ENCODE data around the gene ARRDC3.
"Not testable (repeated sequence)": the region's sequence is repeated elsewhere in the genome, so short reads cannot be mapped to it uniquely, and the experiment has no call there.

The ARRDC3 gene

DNA sequence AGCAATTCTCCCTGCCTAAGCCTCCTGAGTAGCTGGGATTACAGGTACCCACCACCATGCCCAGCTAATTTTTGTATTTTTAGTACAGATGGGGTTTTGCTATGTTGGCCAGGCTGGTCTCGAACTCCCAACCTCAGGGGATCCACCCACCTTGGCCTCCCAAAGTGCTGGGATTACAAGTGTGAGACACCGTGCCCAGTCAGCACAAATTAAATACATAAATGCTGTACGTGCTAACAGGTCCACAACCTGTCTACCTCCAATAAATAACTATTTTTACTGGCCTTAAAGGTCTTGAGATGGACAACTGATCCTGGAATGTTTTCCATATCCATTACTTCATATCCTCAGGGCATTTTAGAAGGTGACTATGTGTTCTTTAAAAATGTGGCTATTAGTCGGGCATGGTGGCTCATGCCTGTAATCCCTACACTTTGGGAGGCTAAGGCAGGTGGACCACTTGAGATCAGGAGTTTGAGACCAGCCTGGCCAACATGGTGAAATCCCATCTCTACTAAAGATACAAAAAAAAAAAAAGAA lies 38.4 kb downstream of the ARRDC3 start:
- not testable (repeated sequence) for H3K9me3 ChIP-seq (ENCODE audit: control insufficient read depth, low read length); H2AK5ac ChIP-seq (ENCODE audit: low read length, severe bottlenecking); H3K27ac ChIP-seq (ENCODE audit: low read length, poor library complexity, severe bottlenecking); H3K27me3 ChIP-seq (ENCODE audit: control insufficient read depth in 1 of 2, insufficient read depth in 1 of 2, low read length in 2 of 2); H4K8ac ChIP-seq (ENCODE audit: low read length); H3K18ac ChIP-seq (ENCODE audit: low read depth in 1 of 2, low read length in 2 of 2); H3K4me2 ChIP-seq (ENCODE audit: low read length, poor library complexity, severe bottlenecking); H2BK120ac ChIP-seq (ENCODE audit: low read depth, low read length); H3K14ac ChIP-seq (ENCODE audit: low read length in 2 of 2); H3K4me3 ChIP-seq (ENCODE audit: insufficient read depth in 1 of 2, low read depth in 1 of 2, low read length in 2 of 2); DNase-seq; H3K36me3 ChIP-seq (ENCODE audit: control insufficient read depth in 1 of 2, insufficient read depth in 2 of 2, low read depth in 1 of 2, low read length in 2 of 2); H3K4ac ChIP-seq (ENCODE audit: low read depth in 1 of 2, low read length in 2 of 2); H2BK5ac ChIP-seq (ENCODE audit: low read depth, low read length, poor library complexity, severe bottlenecking); H3K4me1 ChIP-seq (ENCODE audit: control insufficient read depth, insufficient read depth, low read depth, low read length); H4K91ac ChIP-seq (ENCODE audit: low read length); H3K9ac ChIP-seq (ENCODE audit: low read length); H3K79me1 ChIP-seq (replicated peaks; ENCODE audit: low read length, poor library complexity, severe bottlenecking); H2BK15ac ChIP-seq (ENCODE audit: low read depth, poor library complexity, severe bottlenecking); H2BK12ac ChIP-seq (ENCODE audit: low read length in 2 of 2); H3K23ac ChIP-seq (ENCODE audit: low read length in 2 of 2); H2AFZ ChIP-seq (ENCODE audit: low read depth, low read length)
- WGBS = 97% methylated on average over 3 of the region's 4 CpGs

DNA sequence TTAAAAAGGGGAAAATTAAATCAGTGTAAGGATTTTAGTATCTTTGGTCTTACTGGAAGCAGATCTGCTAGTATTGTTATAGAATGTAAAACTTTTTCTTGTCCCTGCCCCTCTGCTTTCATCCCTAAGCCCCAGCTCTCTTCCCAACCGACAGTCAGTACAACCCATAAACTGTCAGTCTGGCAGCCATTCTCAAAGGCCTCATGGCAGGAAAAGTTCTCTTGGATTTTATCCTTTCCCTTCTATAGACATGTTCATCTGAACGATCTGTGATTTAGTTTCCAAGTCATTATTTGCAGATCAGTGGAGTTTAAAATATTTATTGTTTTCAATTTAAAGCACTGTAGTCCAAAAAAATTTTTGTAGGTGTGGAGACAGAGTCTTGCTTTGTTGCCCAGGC lies 39.2 kb downstream of the ARRDC3 start:
- Histone ChIP-seq H3K79me1 (replicated peaks; ENCODE audit: low read length, poor library complexity, severe bottlenecking) (no peaks in the 10 kb centered on the region), H3K27ac (ENCODE audit: low read length, poor library complexity, severe bottlenecking) (no peak overlapping the region), H3K18ac (ENCODE audit: low read depth in 1 of 2, low read length in 2 of 2) (no peak overlapping the region), H3K27me3 (ENCODE audit: control insufficient read depth in 1 of 2, insufficient read depth in 1 of 2, low read length in 2 of 2) (no peaks in the 10 kb centered on the region), H2BK12ac (ENCODE audit: low read length in 2 of 2) (no peak overlapping the region), H3K9ac (ENCODE audit: low read length) (no peak overlapping the region), H3K4me3 (ENCODE audit: insufficient read depth in 1 of 2, low read depth in 1 of 2, low read length in 2 of 2) (no peak overlapping the region), H3K9me3 (ENCODE audit: control insufficient read depth, low read length) (no peaks in the 10 kb centered on the region), H3K4me2 (ENCODE audit: low read length, poor library complexity, severe bottlenecking) (no peak overlapping the region), H4K91ac (ENCODE audit: low read length) (no peak overlapping the region), H3K14ac (ENCODE audit: low read length in 2 of 2) (no peak overlapping the region), H2BK15ac (ENCODE audit: low read depth, poor library complexity, severe bottlenecking) (no peak overlapping the region), H2AFZ (ENCODE audit: low read depth, low read length) (no peak overlapping the region), H2BK120ac (ENCODE audit: low read depth, low read length) (no peak overlapping the region), H2BK5ac (ENCODE audit: low read depth, low read length, poor library complexity, severe bottlenecking) (no peak overlapping the region), H3K4me1 (ENCODE audit: control insufficient read depth, insufficient read depth, low read depth, low read length) (no peaks in the 10 kb centered on the region), H4K8ac (ENCODE audit: low read length) (no peak overlapping the region), H3K36me3 (ENCODE audit: control insufficient read depth in 1 of 2, insufficient read depth in 2 of 2, low read depth in 1 of 2, low read length in 2 of 2) (no peaks in the 10 kb centered on the region), H2AK5ac (ENCODE audit: low read length, severe bottlenecking) (no peak overlapping the region), H3K23ac (ENCODE audit: low read length in 2 of 2) (no peak overlapping the region), H3K4ac (ENCODE audit: low read depth in 1 of 2, low read length in 2 of 2) (no peak overlapping the region)
- 100% methylated on average over 1 of the region's 2 CpGs for WGBS
- DNase-seq = no peak

DNA sequence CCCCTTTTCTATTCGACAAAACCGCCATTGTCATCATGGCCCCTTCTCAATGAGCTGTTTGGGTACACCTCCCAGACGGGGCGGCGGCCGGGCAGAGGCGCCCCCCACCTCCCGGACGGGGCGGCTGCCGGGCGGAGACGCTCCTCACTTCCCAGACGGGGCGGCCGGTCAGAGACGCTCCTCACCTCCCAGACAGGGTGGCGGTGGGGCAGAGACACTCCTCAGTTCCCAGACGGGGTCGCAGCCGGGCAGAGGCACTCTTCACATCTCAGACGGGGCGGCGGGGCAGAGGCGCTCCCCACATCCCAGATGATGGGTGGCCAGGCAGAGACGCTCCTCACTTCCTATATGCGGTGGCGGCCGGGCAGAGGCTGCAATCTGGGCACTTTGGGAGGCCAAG lies 40.2 kb downstream of the ARRDC3 start:
- DNase-seq; H3K23ac ChIP-seq (ENCODE audit: low read length in 2 of 2); H3K4me3 ChIP-seq (ENCODE audit: insufficient read depth in 1 of 2, low read depth in 1 of 2, low read length in 2 of 2); H2AK5ac ChIP-seq (ENCODE audit: low read length, severe bottlenecking); H3K36me3 ChIP-seq (ENCODE audit: control insufficient read depth in 1 of 2, insufficient read depth in 2 of 2, low read depth in 1 of 2, low read length in 2 of 2); H3K79me1 ChIP-seq (replicated peaks; ENCODE audit: low read length, poor library complexity, severe bottlenecking); H3K14ac ChIP-seq (ENCODE audit: low read length in 2 of 2); H2AFZ ChIP-seq (ENCODE audit: low read depth, low read length); H4K8ac ChIP-seq (ENCODE audit: low read length); H3K27me3 ChIP-seq (ENCODE audit: control insufficient read depth in 1 of 2, insufficient read depth in 1 of 2, low read length in 2 of 2); H3K4me2 ChIP-seq (ENCODE audit: low read length, poor library complexity, severe bottlenecking); H2BK120ac ChIP-seq (ENCODE audit: low read depth, low read length); H3K4me1 ChIP-seq (ENCODE audit: control insufficient read depth, insufficient read depth, low read depth, low read length); H3K18ac ChIP-seq (ENCODE audit: low read depth in 1 of 2, low read length in 2 of 2); H2BK12ac ChIP-seq (ENCODE audit: low read length in 2 of 2); H3K9ac ChIP-seq (ENCODE audit: low read length); H2BK5ac ChIP-seq (ENCODE audit: low read depth, low read length, poor library complexity, severe bottlenecking); H2BK15ac ChIP-seq (ENCODE audit: low read depth, poor library complexity, severe bottlenecking); H3K9me3 ChIP-seq (ENCODE audit: control insufficient read depth, low read length); H4K91ac ChIP-seq (ENCODE audit: low read length); H3K27ac ChIP-seq (ENCODE audit: low read length, poor library complexity, severe bottlenecking); H3K4ac ChIP-seq (ENCODE audit: low read depth in 1 of 2, low read length in 2 of 2): not testable (repeated sequence)
- 96% methylated on average over 29 of the region's 29 CpGs for WGBS

DNA sequence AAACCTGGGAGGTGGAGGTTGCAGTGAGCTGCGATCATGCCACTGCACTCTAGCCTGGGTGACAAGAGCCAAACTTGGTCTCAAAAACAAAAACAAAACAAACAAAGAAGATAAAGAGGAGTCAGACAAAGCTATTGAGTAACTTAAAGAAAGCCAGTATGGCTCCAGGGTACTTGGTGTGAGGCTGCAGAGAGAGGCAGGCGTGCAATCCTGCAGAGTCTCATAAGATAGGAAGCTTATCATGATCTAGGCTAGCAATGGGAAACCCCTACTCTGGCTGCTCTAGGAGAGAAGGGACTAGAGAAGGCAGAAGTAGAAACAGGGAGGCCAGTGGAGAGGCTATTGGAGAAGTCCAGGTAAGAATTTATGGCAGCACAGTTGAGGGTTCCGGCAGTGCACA lies 42.0 kb downstream of the ARRDC3 start:
- H2BK5ac ChIP-seq (ENCODE audit: low read depth, low read length, poor library complexity, severe bottlenecking) = no peak overlapping the region
- H3K4me1 ChIP-seq (ENCODE audit: control insufficient read depth, insufficient read depth, low read depth, low read length) = no peaks in the 10 kb centered on the region
- 85% methylated on average over 2 of the region's 3 CpGs for WGBS
- no peaks in the 10 kb centered on the region for H3K27me3 ChIP-seq (ENCODE audit: control insufficient read depth in 1 of 2, insufficient read depth in 1 of 2, low read length in 2 of 2)
- H2AFZ ChIP-seq (ENCODE audit: low read depth, low read length) = no peak overlapping the region
- no peak for DNase-seq
- no peak overlapping the region for H4K8ac ChIP-seq (ENCODE audit: low read length)
- no peak overlapping the region for H3K14ac ChIP-seq (ENCODE audit: low read length in 2 of 2)
- no peak overlapping the region for H3K18ac ChIP-seq (ENCODE audit: low read depth in 1 of 2, low read length in 2 of 2)
- no peak overlapping the region for H2AK5ac ChIP-seq (ENCODE audit: low read length, severe bottlenecking)
- no peaks in the 10 kb centered on the region for H3K9me3 ChIP-seq (ENCODE audit: control insufficient read depth, low read length)
- no peaks in the 10 kb centered on the region for H3K79me1 ChIP-seq (replicated peaks; ENCODE audit: low read length, poor library complexity, severe bottlenecking)
- no peak overlapping the region for H3K4me2 ChIP-seq (ENCODE audit: low read length, poor library complexity, severe bottlenecking)
- no peaks in the 10 kb centered on the region for H3K36me3 ChIP-seq (ENCODE audit: control insufficient read depth in 1 of 2, insufficient read depth in 2 of 2, low read depth in 1 of 2, low read length in 2 of 2)
- no peak overlapping the region for H3K9ac ChIP-seq (ENCODE audit: low read length)
- H3K4me3 ChIP-seq (ENCODE audit: insufficient read depth in 1 of 2, low read depth in 1 of 2, low read length in 2 of 2) = no peak overlapping the region
- no peak overlapping the region for H4K91ac ChIP-seq (ENCODE audit: low read length)
- no peak overlapping the region for H3K27ac ChIP-seq (ENCODE audit: low read length, poor library complexity, severe bottlenecking)
- no peak overlapping the region for H3K23ac ChIP-seq (ENCODE audit: low read length in 2 of 2)
- no peak overlapping the region for H2BK12ac ChIP-seq (ENCODE audit: low read length in 2 of 2)
- H2BK120ac ChIP-seq (ENCODE audit: low read depth, low read length) = no peak overlapping the region
- no peak overlapping the region for H2BK15ac ChIP-seq (ENCODE audit: low read depth, poor library complexity, severe bottlenecking)
- no peak overlapping the region for H3K4ac ChIP-seq (ENCODE audit: low read depth in 1 of 2, low read length in 2 of 2)

Measured in mesenchymal stem cell (in vitro differentiated cells and primary cell).